HG03139 (cell line): ENCODE measurements around the gene HLA-C.
"Not testable (repeated sequence)": the region's sequence is repeated elsewhere in the genome, so short reads cannot be mapped to it uniquely, and the experiment has no call there.

Source experiments
- ATAC-seq: cut with Tn5 transposase; IDR thresholded peaks from one replicate; pipeline ENCODE4 v1.9.1; 2021; ENCODE audit not compliant: unreplicated experiment

The HLA-C gene

DNA sequence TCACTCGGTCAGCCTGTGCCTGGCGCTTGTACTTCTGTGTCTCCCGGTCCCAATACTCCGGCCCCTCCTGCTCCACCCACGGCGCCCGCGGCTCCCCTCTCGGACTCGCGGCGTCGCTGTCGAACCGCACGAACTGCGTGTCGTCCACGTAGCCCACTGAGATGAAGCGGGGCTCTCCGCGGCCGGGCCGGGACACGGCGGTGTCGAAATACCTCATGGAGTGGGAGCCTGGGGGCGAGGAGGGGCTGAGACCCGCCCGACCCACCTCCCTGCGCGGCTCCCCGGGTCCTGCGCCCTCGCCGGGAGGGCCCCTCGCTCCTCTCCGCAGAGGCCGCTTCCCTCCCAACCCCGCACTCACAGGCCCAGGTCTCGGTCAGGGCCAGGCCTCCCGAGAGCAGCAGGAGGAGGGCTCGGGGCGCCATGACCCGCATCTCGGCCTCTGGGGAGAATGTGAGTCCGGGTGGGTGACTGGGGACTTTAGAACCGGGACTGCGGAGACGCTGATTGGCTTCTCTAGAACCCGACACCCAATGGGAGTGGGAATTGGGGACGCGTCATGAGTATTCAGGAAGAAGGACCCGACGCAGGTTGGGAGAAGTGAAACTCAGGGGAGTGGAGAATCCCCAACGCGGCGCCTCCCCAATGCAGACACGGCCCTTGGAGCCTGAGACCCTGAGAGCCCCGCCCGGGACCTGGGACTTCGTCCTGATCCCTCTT, at the start of gene HLA-C:
HLA-C (minus strand) TSS at position 452 of the 717 bp plus-strand sequence; CDS start at position 431, 21 bp downstream.
- ATAC-seq, result peak; percentile 64

DNA sequence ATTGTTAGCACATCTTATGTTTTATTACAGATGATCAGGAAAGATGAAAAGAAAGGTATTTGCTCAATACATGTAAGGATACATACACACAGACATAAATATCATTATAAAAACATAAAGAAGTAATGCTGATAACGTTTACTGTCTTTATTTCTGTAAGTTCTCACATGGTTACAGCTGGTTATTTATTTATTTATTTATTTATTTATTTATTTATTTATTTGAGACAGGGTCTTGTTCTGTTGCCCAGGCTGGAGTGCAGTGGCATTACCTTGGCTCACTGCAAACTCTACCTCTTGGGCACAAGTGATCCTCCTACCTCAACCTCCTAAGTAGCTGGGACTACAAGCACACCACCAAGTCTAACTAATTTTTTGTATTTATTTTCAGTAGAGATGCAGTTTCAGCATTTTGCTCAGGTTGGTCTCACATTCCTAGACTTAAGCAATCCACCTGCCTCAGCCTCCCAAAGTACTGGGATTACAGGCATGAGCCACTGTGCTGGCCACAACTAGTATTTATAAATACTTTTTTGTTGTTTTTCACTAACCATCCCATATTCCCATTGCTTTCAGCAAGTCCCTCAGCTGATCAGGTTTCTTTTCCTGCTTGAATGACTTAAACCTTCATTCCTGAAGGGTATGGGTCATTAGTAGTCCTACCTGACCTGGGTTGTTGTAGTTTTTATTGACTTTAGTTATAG, 49.3 kb upstream of the HLA-C start:
- no peak for ATAC-seq

DNA sequence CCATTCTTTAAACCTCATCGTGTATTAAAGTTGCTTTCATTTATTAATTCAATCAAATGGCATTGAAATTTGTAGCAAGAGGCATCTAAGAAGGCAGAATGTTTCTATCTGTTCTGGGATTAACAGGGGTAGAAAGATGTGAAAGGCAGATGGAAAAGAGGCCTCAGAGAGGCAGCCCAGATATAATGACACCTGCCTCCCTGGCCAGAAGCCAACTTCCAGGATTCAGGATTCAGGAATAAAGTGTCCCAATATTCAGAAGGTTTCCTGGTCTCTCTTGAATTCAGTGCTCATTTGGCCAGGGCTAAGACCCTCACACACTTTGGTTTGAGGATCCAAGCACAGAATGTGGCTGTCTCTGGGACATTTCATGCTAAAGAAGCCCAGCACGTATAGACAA, 45.1 kb upstream of the HLA-C start:
- no peak for ATAC-seq

DNA sequence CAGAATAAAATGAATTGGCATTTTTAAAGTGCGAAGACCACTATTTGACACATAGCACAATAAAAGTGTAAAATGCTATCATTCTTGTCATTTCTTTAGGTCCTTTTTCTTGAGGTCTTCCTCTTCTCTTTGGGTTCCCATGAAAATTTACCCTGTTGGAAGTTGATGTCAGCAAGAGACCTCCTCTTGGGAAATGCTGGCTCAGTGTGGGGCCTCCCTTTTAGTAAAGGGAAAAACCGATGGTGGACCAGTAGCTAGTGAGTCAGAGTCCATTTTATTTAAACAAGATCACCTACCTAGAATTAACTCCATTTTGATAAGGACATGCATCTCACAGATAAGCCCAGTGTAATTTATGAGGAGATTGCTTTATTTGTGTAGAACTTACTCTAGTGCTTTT, 37.7 kb upstream of the HLA-C start:
- ATAC-seq, result no peak

DNA sequence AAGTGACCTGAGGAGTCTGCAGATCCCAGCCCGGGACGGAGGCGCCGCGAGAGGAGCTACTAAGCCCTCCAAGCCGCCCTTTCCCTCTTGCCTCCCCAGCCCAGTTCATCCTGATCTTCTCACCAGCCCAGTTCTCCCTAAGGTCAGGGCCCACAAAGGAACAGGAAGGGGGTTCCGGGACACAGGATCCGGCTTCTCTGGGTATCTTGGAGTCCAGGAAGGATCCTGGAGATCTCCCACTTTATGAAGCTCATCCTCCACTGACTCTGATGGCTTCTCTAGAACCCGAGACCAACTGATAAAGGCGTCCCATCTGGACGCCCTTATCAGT, 36.9 kb upstream of the HLA-C start:
- ATAC-seq, result no peak

DNA sequence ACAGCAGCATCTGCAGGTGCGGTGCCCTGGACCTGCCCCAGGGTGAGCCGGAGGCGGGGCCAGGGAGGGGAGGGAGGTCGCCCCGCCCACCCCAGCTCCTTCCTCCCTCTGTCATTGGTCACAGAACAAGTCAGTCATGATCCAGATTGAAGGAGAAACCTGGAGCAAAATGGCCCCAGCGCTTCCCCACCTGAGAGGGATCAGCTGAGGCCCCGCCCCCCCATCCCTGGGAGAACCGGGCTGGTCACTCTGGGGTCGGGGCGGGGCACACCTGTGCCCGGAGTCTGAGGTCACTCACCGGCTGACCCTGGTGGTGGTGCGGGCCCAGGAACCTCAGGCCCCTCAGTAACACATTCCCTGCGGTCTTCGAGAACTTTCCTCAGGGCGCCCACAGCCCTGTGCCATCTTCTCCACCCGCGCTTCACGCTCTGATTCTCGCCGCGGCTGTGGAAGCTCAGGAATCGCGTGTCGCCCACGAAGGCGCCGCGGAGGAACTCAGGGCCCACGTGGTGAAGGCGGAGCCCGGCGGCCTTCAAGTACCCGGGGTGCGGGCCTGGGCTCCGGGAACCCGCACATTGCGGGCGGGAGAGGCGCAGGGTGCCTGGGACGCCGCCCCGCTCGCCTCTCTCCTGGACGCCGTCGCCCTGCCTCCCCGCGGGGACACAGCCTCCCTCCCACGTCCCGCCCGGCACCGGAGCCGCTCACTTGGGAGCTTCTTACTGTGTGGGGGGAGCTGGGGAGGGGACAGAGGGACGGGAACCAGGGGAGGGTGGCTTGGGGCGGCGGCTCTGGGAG, 36.4 kb upstream of the HLA-C start:
- ATAC-seq, result no peak

DNA sequence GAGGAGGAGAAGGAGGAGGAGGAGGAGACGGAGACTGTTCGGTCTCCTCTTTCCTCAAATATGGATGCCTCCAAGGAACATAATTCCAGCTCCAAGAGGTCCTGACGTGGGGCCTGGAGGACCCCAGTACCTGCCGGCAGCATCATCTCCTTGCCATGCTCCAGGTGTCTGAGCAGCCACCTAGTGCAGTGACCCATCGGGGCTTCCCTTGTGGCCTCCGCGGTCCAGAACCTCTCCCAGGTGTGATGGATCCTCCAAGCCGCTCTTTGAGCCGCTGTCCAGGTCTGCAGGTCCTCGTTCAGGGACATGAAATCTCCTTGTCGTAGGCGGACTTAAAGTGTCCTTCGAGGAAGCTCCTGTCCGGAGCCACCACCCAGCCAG, 35.8 kb upstream of the HLA-C start:
- ATAC-seq, result no peak

DNA sequence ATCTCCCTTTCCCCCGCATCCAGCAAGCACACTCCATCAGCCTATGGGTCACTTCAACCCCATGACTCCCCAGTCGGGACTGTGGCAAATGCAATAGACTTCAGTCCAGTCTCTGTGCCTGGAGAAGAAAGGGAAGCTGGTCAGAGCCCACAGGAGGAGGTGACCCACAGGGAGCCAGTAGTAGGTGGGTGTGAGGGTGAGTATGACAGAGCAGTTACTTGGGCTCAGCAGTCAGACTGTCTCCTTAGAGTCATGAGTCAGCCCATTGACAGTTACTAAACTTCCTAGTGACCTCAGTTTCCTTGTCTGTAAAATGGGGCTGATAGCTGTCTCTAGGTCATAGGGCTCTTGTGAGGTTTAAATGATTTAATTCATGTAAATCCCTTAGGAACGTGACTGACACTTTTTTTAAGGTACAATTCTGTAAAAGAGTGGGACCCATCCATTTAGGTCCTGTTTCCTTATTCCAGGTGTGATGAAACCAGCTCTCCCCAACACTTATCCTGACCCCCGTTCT, 33.9 kb upstream of the HLA-C start:
- no peak for ATAC-seq

DNA sequence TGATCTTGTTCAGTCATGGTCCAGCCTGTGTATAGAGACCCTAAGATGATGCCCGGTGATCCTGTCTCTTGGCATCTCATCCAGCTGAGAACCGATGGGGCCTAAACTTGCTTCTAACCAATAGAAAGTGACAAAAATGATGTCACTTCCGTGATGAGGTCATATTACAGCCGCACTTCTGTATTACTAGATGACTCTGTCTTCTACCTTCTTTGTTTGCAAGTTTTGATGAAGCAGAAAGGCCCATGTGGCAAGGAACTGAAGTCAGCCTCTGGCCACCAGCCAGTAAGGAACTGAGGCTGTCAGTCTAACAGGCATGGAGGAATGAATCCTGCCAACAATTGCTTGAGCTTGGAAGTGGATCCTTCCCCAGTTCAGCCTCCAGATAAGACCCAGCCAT, 32.8 kb upstream of the HLA-C start:
- ATAC-seq, result no peak

DNA sequence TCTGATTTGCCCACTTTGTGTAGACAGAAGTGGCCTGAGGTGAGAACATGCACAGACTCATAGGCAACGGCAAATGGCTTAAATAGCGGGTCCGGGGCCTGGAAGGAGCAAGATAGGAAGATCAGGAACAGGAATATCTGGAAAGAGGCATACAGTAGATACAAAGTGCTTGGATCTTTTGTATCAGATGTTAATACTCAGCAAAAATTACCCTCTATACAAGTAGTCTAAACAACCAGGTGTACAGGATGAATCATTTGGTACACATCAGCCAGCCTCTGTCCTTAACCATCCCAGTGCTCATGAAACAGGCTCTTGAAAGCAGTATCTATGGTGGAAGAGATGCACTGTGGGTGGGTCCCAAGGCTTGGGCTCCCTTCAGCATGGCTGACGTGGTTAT, 28.9 kb upstream of the HLA-C start:
- ATAC-seq, result no peak

DNA sequence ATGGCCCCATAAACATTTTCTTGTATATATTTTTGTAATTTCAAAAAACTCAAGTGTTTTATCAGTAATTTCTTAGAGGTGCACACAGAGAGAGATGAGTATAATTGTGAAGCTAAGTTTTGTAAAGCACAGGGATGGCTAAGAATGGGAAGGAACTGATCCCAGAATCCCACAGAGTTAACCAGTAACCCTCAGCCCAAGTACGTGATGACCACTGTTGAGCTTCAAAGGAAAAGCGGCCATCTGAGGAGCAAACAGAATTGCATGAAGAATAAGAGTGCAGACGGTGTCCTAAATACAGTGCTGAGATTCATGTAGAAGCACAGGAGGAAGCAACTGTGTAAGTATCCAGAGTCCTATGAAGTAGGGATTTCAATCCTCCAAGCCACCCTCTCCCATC, 28.1 kb upstream of the HLA-C start:
- ATAC-seq, result no peak

DNA sequence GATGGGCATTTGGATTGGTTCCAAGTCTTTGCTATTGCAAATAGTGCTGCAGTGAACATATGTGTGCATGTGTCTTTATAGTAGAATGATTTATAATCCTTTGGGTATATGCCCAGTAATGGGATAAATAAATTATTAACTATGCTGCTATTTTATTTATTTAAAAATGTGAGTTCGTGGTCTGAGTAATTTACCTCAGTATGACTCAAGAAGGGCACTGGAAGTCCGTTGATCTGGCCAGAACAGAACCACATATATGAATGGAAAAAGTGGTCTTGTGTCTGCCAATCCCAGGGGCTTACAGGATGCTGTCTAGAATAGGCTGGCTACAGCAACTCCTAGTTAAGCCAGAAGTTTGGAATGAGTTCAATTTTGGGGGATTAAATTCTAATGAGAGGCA, 27.6 kb upstream of the HLA-C start:
- ATAC-seq, result no peak

DNA sequence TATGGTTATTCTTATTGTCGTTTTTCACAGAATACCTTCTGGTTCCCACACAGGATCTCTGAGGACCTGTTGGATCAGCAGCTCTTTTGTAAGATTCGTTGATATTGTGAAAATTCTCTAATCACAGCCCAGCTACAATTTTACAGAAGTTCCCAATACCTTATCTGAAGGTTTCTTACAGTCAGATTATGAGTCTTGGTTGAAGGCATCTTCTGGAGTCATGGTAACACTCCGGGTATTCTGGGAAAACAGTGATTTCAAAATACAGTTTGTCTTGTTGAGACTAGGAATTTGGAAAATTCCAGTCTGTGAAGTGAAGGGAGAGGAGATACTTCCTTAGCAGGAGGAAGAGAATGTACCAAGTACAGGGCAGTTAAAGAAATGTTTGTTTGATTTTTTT, 22.2 kb upstream of the HLA-C start:
- no peak for ATAC-seq

DNA sequence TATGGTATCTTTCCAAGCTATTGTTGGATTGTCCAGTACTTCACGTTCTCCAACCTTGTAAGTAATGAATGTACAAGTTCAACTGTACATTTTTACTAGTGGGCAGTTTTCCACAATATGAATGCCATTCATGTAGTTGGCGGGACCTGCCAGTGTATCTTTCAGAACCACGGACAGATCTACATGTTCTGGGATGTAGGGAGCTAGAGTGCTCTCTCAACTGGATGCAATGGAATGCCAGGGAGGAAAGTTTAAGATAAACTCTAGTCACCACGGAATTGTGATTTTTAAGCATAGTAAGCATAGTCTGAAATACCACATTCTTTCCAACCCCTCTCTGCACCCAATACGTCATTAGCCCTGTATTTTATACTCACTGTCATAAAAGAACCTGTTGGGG, 21.5 kb upstream of the HLA-C start:
- ATAC-seq, result no peak

DNA sequence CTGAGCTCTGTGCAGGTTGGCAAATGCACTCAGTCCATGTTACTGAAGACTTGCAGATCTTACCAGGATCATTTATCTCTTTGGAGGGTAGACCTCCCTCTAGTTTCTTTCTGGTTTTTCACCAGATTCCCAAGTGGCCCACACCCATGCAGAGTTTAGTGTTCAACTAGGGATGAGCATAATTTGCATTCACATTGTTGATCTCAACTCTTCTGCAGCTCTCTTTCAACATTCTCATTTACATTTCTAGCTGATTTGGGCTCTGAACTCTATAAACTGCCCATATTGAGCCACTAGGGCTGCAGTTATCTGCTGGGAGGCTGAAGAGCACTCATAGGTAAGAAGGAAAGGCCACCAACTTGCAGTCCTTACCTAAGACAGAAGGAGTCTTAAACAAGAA, 17.9 kb upstream of the HLA-C start:
- no peak for ATAC-seq

DNA sequence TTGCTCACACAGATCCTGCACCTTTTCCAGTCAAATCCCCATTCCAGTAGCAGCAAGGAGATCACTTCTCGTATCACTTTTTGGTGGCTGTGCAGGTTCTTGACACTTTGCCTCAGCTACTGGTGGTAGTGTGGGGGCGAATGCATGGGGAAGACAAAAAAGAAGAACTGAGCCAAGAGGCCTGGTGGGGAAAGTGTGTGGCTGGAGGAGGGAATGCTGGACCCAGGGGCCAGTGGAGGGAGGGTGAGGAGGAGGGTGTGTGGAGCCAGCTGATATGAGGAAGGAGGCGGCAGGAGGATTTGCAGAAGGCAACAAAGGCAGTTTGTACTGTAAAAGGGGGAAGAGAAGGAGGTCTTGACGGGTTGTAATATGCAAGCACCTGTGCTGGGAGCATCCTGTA, 15.7 kb upstream of the HLA-C start:
- ATAC-seq, result no peak

DNA sequence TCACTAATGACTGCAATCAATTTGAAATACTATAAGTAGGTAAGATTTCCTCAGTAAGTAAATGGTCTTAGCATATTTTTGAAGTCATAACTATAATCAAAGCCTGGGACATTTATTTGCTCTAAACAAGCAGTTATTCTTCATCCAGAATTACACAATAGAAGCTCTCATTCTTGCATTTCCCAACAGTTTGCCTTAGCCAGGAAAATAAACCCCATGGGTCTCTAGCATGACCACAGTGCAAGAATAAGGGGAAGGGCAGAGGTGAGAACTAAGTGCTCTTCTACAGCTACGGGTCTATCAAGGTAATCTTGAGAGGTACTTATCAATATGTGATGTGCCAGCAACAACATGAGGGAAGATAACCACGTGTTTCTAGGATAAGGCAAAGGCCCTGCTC, 14.1 kb upstream of the HLA-C start:
- no peak for ATAC-seq

DNA sequence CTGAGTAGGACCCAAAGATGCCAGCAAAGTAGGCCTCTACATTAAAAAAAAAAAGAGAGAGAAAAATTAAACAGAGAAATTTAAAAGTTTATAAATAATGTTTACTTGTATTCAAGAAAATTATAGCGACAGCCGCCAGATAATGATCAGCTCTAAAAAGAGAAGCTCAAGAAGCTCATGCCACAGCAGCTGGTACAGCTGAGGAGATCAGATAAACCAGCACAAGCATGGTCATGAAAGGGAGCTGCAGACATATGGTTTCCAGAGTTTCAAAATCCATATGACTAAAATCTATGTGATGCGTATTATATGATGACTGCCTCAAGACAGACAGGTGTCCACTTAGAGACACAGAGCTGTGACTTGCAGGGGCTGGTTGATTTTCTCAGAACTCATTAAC, 13.6 kb upstream of the HLA-C start:
- ATAC-seq, result no peak

DNA sequence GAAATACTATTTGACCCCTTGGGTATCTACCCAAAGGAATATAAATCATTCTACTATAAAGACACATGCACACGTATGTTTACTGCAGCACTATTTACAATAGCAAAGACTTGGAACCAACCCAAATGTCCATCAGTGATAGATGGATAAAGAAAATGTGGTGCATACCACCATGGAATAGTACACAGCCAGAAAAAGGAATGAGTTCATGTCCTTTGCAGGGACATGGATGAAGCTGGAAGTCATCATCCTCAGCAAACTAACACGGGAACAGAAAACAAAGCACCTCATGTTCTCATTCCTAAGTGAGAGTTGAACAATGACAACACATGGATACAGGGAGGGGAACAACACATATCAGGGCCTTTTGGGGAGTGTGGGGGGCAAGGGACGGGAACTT, 7.8 kb upstream of the HLA-C start:
- ATAC-seq, result not testable (repeated sequence)

DNA sequence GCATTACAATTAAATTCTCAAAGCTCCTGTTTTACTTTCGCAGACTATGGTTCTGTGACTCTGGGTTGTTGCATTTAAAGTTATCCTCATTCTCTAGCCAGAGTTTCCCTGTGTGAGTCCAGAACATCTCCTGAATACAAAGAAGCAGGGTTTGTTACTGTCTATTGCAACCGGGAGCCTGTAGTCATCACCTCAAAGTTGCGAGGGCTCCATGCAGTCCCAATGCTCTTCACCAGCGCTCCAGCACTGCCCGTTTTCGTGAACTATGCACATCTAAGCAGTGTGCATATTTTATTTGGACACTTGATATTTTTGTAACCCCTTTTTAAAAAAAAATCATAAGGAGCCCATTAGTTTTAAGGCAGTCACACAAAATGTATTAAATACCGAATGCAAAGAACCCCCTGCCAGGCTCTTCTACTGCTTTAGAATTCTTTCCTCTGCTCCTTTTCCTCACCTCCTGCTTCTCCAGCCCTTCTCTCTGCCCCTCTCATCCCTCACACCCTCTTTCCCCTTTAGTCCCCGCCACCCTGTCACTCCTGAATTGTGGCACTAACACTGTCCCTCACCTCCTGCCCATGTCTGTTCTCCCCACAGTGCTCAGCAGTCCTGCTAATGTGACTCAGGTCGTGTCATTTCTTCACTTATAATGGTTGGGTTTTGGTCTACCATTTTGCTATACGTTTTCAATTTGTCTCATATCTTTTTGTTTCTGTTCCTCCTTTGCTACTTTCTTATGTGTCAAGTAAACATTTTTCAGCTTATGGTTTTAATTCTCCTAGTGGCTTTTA, 1.1 kb upstream of the HLA-C start:
- ATAC-seq, result no peak

DNA sequence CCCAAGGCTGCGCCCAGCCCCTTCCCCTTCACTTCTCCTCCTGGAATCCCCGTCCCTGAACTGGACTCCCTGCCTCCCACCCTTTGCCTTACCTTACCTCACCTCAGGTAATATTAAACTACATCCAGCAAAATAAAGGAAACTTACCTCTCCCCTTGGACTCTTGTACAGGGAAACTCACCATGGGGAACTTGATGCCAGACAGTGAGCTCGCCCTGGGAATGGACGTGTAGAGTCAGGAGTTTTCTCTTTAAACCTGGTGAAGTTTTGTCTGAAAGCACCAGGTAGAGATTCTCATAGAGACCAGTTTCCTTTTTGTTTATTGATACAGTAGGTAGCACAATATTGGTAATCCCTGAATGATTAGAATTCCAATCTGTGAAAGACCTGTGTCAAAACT, 544 bp upstream of the HLA-C start:
- ATAC-seq, result no peak
